GM23338 (cell line): ENCODE data around the gene PCDH10. TPM values are rescaled to one million over a fixed set of nuclear protein-coding genes. Genes with fewer than 3 reads are reported as not detected.

ENCODE experiments used
- ATAC-seq: fragments of 200-7000 bp; cut with Tn5 transposase; 3 replicates; pipeline ENCODE4 v1.9.1; 2020
- DNase-seq: peaks from one replicate; pipeline ENCODE4 v3.0.0-alpha.2; 2015; ENCODE audit warnings: low spot score
- H2AFZ ChIP-seq: fragments of 200-600 bp; sonication (generic); 2 replicates; pipeline ENCODE4 v1.8.0; 2016; ENCODE audit warnings: antibody characterized with exemption, mild to moderate bottlenecking, moderate library complexity
- H3F3A ChIP-seq: fragments of 200-600 bp; sonication (generic); replicated peaks from 2 replicates; pipeline ENCODE4 v1.8.0; 2017; ENCODE audit warnings: antibody characterized with exemption, mixed run types, low read depth
- H3K27ac ChIP-seq: fragments of 200-600 bp; sonication (generic); 2 replicates; pipeline ENCODE4 v1.6.1; 2016; ENCODE audit warnings: low read depth
- H3K27me3 ChIP-seq: fragments of 200-600 bp; sonication (generic); 2 replicates; pipeline ENCODE4 v1.8.0; 2016; ENCODE audit warnings: mild to moderate bottlenecking, mixed run types, moderate library complexity; ENCODE audit not compliant: insufficient read depth
- H3K36me3 ChIP-seq: fragments of 200-600 bp; sonication (generic); 2 replicates; pipeline ENCODE4 v1.8.0; 2016; ENCODE audit warnings: mild to moderate bottlenecking; ENCODE audit not compliant: insufficient read depth
- H3K4me1 ChIP-seq: fragments of 200-600 bp; sonication (generic); 2 replicates; pipeline ENCODE4 v1.8.0; 2016; ENCODE audit warnings: mild to moderate bottlenecking, moderate library complexity; ENCODE audit not compliant: insufficient read depth
- H3K4me2 ChIP-seq: fragments of 200-600 bp; sonication (generic); 2 replicates; pipeline ENCODE4 v1.7.1; 2017; ENCODE audit warnings: mixed run types
- H3K4me3 ChIP-seq: fragments of 200-600 bp; sonication (generic); 2 replicates; pipeline ENCODE4 v1.6.1; 2016; ENCODE audit warnings: mixed run types
- H3K79me2 ChIP-seq: fragments of 200-600 bp; sonication (generic); replicated peaks from 2 replicates; pipeline ENCODE4 v1.8.0; 2017; ENCODE audit warnings: mild to moderate bottlenecking; ENCODE audit not compliant: insufficient read depth
- H3K9me2 ChIP-seq: fragments of 200-600 bp; sonication (generic); 2 replicates; pipeline ENCODE4 v1.8.0; 2017; ENCODE audit not compliant: insufficient read depth
- H4K20me1 ChIP-seq: fragments of 200-600 bp; sonication (generic); replicated peaks from 2 replicates; pipeline ENCODE4 v1.8.0; 2017; ENCODE audit warnings: mild to moderate bottlenecking; ENCODE audit not compliant: insufficient read depth
- H3K27ac Mint-ChIP-seq: 2 replicates; pipeline ENCODE4 v1.8.0; 2020; ENCODE audit warnings: inconsistent platforms, mild to moderate bottlenecking, moderate library complexity, mixed read lengths
- H3K27me3 Mint-ChIP-seq: 3 replicates; pipeline ENCODE4 v1.8.0; 2022; ENCODE audit warnings: low read depth, mild to moderate bottlenecking, moderate library complexity, mixed read lengths, inconsistent platforms; ENCODE audit not compliant: insufficient read depth, poor library complexity
- H3K36me3 Mint-ChIP-seq: 3 replicates; pipeline ENCODE4 v1.8.0; 2021; ENCODE audit warnings: low read depth, mild to moderate bottlenecking, inconsistent platforms, moderate library complexity, mixed read lengths
- H3K4me1 Mint-ChIP-seq: 3 replicates; pipeline ENCODE4 v1.8.0; 2020; ENCODE audit warnings: mild to moderate bottlenecking, inconsistent platforms, mixed read lengths
- H3K4me3 Mint-ChIP-seq: 3 replicates; pipeline ENCODE4 v1.8.0; 2021; ENCODE audit warnings: moderate library complexity, mild to moderate bottlenecking, inconsistent platforms, mixed read lengths
- H3K9me3 Mint-ChIP-seq: 3 replicates; pipeline ENCODE4 v1.8.0; 2020; ENCODE audit warnings: moderate library complexity, mild to moderate bottlenecking, inconsistent platforms, mixed read lengths
- CREB1 ChIP-seq: fragments of 250-450 bp; sonication (Bioruptor Pico); IDR thresholded peaks from 2 replicates; pipeline ENCODE4 v1.5.0; 2020; ENCODE audit warnings: low read depth, mild to moderate bottlenecking, moderate library complexity
- ETS1 ChIP-seq: IDR thresholded peaks from 2 replicates; pipeline ENCODE4 v1.6.1; 2016; ENCODE audit warnings: antibody characterized with exemption
- EZH2 ChIP-seq: fragments of 200-600 bp; sonication (generic); IDR thresholded peaks from one replicate; pipeline ENCODE4 v1.8.0; 2017; ENCODE audit warnings: antibody characterized with exemption, mild to moderate bottlenecking, low read depth; ENCODE audit not compliant: unreplicated experiment
- EZH2phosphoT487 ChIP-seq: fragments of 200-600 bp; sonication (generic); IDR thresholded peaks from one replicate; pipeline ENCODE4 v1.8.1; 2018; ENCODE audit warnings: antibody characterized with exemption; ENCODE audit not compliant: unreplicated experiment
- JUNB ChIP-seq: IDR thresholded peaks from one replicate; pipeline ENCODE4 v1.6.1; 2016; ENCODE audit warnings: antibody characterized with exemption; ENCODE audit not compliant: unreplicated experiment
- NANOG ChIP-seq: IDR thresholded peaks from 2 replicates; pipeline ENCODE4 v1.6.1; 2016; ENCODE audit warnings: antibody characterized with exemption, borderline replicate concordance
- POLR2AphosphoS5 ChIP-seq: IDR thresholded peaks from 2 replicates; pipeline ENCODE4 v1.6.1; 2016; ENCODE audit warnings: antibody characterized with exemption, low read depth
- REST ChIP-seq: IDR thresholded peaks from one replicate; pipeline ENCODE4 v1.6.1; 2018; ENCODE audit warnings: antibody characterized with exemption; ENCODE audit not compliant: unreplicated experiment
- STAT1 ChIP-seq: IDR thresholded peaks from one replicate; pipeline ENCODE4 v1.6.1; 2016; ENCODE audit warnings: antibody characterized with exemption; ENCODE audit not compliant: unreplicated experiment
- ZNF114 ChIP-seq: fragments of 250-450 bp; sonication (Bioruptor Pico); IDR thresholded peaks from 2 replicates; pipeline ENCODE4 v1.5.0; 2020; ENCODE audit warnings: mild to moderate bottlenecking, moderate library complexity
- ZNF331 ChIP-seq: fragments of 250-450 bp; sonication (Bioruptor Pico); IDR thresholded peaks from 2 replicates; pipeline ENCODE4 v1.5.0; 2020; ENCODE audit warnings: low read depth, mild to moderate bottlenecking, moderate library complexity
- ZNF462 ChIP-seq: fragments of 250-450 bp; sonication (Bioruptor Pico); IDR thresholded peaks from 2 replicates; pipeline ENCODE4 v1.5.0; 2020; ENCODE audit warnings: mild to moderate bottlenecking, moderate library complexity
- polyA plus RNA-seq: library from polyadenylated mRNA; unstranded; fragments of >200 nt; fragmentation: Nextera tagmentation; extraction: Ambion mirVana; gene quantifications from 2 replicates; pipeline ENCODE4 v1.2.1, GENCODE V29; 2016
- total RNA-seq: library from RNA; depleted of rRNA; stranded (reverse); fragments of >200 nt; shearing (Covaris generic); gene quantifications from 2 replicates; pipeline ENCODE4 v1.2.3, GENCODE V29; 2014

The PCDH10 gene
- total and polyA plus RNA-seq, 2 experiments from 2014 or later: 1.2 to 4.0 TPM

GRCh38 chr4:133157460-133158160 is 8.5 kb downstream of the PCDH10 start:
- Mint-ChIP-seq H3K27ac (no peak overlapping the region), H3K36me3 (no peaks in the 10 kb centered on the region; the same call in 2 of the 3 replicates), H3K4me1 (peaks cover 19% of the 10 kb centered on the region), H3K4me3 (no peak overlapping the region), H3K9me3 (no peaks in the 10 kb centered on the region), H3K27me3 (peaks cover 12% of the 10 kb centered on the region)
- Histone ChIP-seq H3K36me3 (no peaks in the 10 kb centered on the region), H3K4me2 (no peak overlapping the region), H3K4me1 (peaks cover 20% of the 10 kb centered on the region), H3K9me2 (no peaks in the 10 kb centered on the region), H3K27me3 (peaks cover 19% of the 10 kb centered on the region), H3K79me2 (no peaks in the 10 kb centered on the region), H3K27ac (no peak overlapping the region), H4K20me1 (no peaks in the 10 kb centered on the region), H2AFZ (no peak overlapping the region), H3F3A (no peaks in the 10 kb centered on the region), H3K4me3 (no peak overlapping the region)
- no peak for TF ChIP-seq ZNF114
- ATAC-seq (no peak), DNase-seq (no peak)

GRCh38 chr4:133160853-133161252 is 11.8 kb downstream of the PCDH10 start:
- Mint-ChIP-seq H3K9me3 (no peaks in the 10 kb centered on the region), H3K4me3 (no peak overlapping the region), H3K4me1 (peaks cover 5% of the 10 kb centered on the region; the same call in 1 of the 3 replicates), H3K36me3 (no peaks in the 10 kb centered on the region), H3K27ac (no peak overlapping the region), H3K27me3 (no peaks in the 10 kb centered on the region)
- H3K4me1 ChIP-seq: no peaks in the 10 kb centered on the region
- no peaks in the 10 kb centered on the region for H3K36me3 ChIP-seq
- ATAC-seq (no peak), DNase-seq (no peak)
- no peaks in the 10 kb centered on the region for H3K27me3 ChIP-seq
- H3F3A ChIP-seq: no peaks in the 10 kb centered on the region
- H3K27ac ChIP-seq: no peak overlapping the region
- no peaks in the 10 kb centered on the region for H3K9me2 ChIP-seq
- H3K4me3 ChIP-seq: no peak overlapping the region
- no peak overlapping the region for H3K4me2 ChIP-seq
- H3K79me2 ChIP-seq: no peaks in the 10 kb centered on the region
- no peak overlapping the region for H2AFZ ChIP-seq
- H4K20me1 ChIP-seq: no peaks in the 10 kb centered on the region
- TF ChIP-seq ZNF331 (CRISPR knock-in tag): no peak
- TF ChIP-seq NANOG: no peak
- TF ChIP-seq EZH2phosphoT487: no peak
- no peak for TF ChIP-seq REST
- TF ChIP-seq ETS1: no peak
- TF ChIP-seq ZNF114: no peak
- no peak for TF ChIP-seq STAT1
- no peak for TF ChIP-seq ZNF462 (CRISPR knock-in tag)
- no peak for TF ChIP-seq CREB1 (CRISPR knock-in tag)
- no peak for TF ChIP-seq POLR2AphosphoS5
- no peak for TF ChIP-seq EZH2
- no peak for TF ChIP-seq JUNB
